NAMALWA (cell line): ENCODE results near the gene BOLA2B.
"Not testable (repeated sequence)": the region's sequence is repeated elsewhere in the genome, so short reads cannot be mapped to it uniquely, and the experiment has no call there.

Experiments
- DNase-seq: peaks from one replicate; pipeline ENCODE4 v3.0.0-alpha.2; 2015; ENCODE audit warnings: low spot score

BOLA2B gene

GRCh38 chr16:30193615-30194014 is at the start of gene BOLA2B, which contains the start of gene SLX1A:
Gene BOLA2B (minus strand): TSS chr16:30193666. CDS start chr16:30193595, 71 bp downstream.
Gene SLX1A (plus strand): TSS chr16:30193875. CDS start chr16:30194085, 210 bp downstream.
- not testable (repeated sequence) for DNase-seq

GRCh38 chr16:30217082-30217481 is 23.6 kb upstream of the BOLA2B start:
- not testable (repeated sequence) for DNase-seq

GRCh38 chr16:30211414-30211813 is 17.9 kb upstream of the BOLA2B start:
- not testable (repeated sequence) for DNase-seq

GRCh38 chr16:30209032-30209431 is 15.6 kb upstream of the BOLA2B start:
- not testable (repeated sequence) for DNase-seq

GRCh38 chr16:30207063-30207704 is 13.7 kb upstream of the BOLA2B start:
- not testable (repeated sequence) for DNase-seq

- DNase-seq = not testable (repeated sequence)
Measured at GRCh38 chr16:30206252-30206651, 12.8 kb upstream of the BOLA2B start.

- DNase-seq = not testable (repeated sequence)
Measured at GRCh38 chr16:30205541-30206236, 12.2 kb upstream of the BOLA2B start.

GRCh38 chr16:30199608-30200343 is 6.3 kb upstream of the BOLA2B start:
- not testable (repeated sequence) for DNase-seq

- not testable (repeated sequence) for DNase-seq
Measured at GRCh38 chr16:30199049-30199448, 5.6 kb upstream of the BOLA2B start, which contains the start of gene SULT1A3. Gene SULT1A3 (plus strand): TSS chr16:30199255. CDS start chr16:30200729, 1,474 bp downstream.

GRCh38 chr16:30197001-30197400 is 3.5 kb upstream of the BOLA2B start:
- DNase-seq = not testable (repeated sequence)

GRCh38 chr16:30194172-30194925 is 883 bp upstream of the BOLA2B start:
- not testable (repeated sequence) for DNase-seq

GRCh38 chr16:30193098-30193497 is 368 bp downstream of the BOLA2B start:
- DNase-seq = not testable (repeated sequence)

GRCh38 chr16:30191158-30191557 is 2.3 kb downstream of the BOLA2B start:
- DNase-seq = not testable (repeated sequence)

- DNase-seq = no peak
Measured at GRCh38 chr16:30187971-30188561, 5.4 kb downstream of the BOLA2B start.

GRCh38 chr16:30187556-30187865 is 6.0 kb downstream of the BOLA2B start:
- DNase-seq = no peak

GRCh38 chr16:30186782-30187555 is 6.5 kb downstream of the BOLA2B start:
- DNase-seq = peak; percentile 74

- DNase-seq = no peak
Measured at GRCh38 chr16:30186444-30186781, 7.1 kb downstream of the BOLA2B start.

GRCh38 chr16:30185683-30186421 is 7.6 kb downstream of the BOLA2B start:
- peak; percentile 81 for DNase-seq

- DNase-seq = peak; percentile 60
Measured at GRCh38 chr16:30184891-30185682, 8.4 kb downstream of the BOLA2B start.
